Measurements from ENCODE around the gene LSM3.

Gene LSM3

DNA sequence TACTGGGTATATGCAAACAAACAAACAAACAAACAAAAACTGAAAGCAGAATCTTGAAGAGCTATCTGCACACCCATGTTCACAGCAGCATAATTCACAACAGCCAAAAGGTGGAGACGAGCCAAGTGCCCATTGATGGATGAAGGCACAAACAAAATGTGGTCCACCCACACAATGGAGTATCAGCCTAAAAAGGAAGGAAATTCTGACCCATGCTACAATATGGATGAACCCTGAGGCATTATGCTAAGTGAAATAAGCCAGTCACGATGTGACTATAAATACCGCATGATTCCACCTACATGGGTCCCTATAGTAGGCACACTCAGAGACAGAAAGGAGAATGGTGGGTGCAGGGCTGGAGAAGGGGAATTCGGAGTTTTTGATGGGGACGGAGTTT is 24.3 kb upstream of the LSM3 start:
- TF ChIP-seq, protein P1, sequence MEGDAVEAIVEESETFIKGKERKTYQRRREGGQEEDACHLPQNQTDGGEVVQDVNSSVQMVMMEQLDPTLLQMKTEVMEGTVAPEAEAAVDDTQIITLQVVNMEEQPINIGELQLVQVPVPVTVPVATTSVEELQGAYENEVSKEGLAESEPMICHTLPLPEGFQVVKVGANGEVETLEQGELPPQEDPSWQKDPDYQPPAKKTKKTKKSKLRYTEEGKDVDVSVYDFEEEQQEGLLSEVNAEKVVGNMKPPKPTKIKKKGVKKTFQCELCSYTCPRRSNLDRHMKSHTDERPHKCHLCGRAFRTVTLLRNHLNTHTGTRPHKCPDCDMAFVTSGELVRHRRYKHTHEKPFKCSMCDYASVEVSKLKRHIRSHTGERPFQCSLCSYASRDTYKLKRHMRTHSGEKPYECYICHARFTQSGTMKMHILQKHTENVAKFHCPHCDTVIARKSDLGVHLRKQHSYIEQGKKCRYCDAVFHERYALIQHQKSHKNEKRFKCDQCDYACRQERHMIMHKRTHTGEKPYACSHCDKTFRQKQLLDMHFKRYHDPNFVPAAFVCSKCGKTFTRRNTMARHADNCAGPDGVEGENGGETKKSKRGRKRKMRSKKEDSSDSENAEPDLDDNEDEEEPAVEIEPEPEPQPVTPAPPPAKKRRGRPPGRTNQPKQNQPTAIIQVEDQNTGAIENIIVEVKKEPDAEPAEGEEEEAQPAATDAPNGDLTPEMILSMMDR (IDR thresholded peaks at IDR 0.05), result no peak
- intact Hi-C loops (cut with DNase I; ENCODE audit: low total_unique reads), result no loop called here
- Histone ChIP-seq H3K4me1 (no peaks in the 10 kb centered on the region), H3K27ac (no peak overlapping the region), H3K27me3 (no peaks in the 10 kb centered on the region), H3K4me3 (no peak overlapping the region), H3K36me3 (peaks cover 64 to 92% (median 71%) of the 10 kb centered on the region in 3 donors), H3K9me3 (no peaks in the 10 kb centered on the region)
- DNase-seq, result no peak

DNA sequence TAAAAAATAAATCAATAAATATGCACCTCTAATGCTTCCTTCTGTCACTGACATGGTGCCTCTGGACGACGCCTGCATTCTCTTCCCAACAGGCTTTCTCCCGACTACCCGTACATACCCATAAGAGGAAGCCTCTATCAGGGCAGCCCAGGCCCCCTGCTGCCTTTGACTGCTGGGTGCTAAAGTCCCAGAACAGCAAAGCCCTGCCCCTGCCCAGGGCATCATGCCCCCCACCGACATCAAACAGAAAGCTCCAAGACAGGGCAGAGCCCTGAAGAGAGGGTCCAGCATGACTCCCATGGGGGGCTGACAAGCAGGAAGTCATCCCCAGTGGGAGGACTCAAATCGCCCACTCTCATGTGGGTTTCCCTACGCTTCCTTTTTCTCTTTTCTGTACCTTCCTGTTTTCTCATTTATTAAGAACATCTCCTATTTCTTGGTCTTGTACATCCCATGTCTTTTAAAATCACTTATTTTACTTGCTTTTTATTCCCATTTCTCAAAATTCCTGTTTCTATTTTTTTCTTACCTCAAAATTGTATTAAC is 23.6 kb upstream of the LSM3 start:
- no peak for DNase-seq
- TF ChIP-seq, protein P1 (IDR thresholded peaks at IDR 0.05), result no peak
- Histone ChIP-seq H3K36me3 (peaks cover 71 to 97% (median 78%) of the 10 kb centered on the region in 3 donors), H3K4me1 (no peaks in the 10 kb centered on the region), H3K27me3 (no peaks in the 10 kb centered on the region), H3K4me3 (no peak overlapping the region), H3K9me3 (no peaks in the 10 kb centered on the region), H3K27ac (no peak overlapping the region)
- intact Hi-C loops (cut with DNase I; ENCODE audit: low total_unique reads), result no loop called here

DNA sequence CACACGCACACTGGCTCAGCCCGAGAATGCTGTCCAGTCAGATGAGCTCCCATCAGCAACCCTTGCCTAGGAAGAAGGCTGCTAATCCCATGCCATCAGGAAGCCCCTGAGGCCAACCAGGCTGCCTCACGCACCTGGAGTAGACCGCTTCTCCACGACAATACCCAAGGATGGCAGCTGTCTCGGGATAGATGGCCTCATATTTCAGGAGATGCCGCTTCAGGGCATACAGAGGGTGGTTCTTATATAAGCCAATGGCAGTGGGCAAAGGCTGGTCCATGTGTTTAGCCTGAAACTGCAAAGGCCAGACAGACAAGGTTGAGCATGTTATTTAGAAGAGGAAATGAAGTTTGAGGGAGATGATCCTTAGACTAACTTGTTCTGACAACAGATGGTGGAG is 22.4 kb upstream of the LSM3 start:
- TF ChIP-seq, protein P1 (IDR thresholded peaks at IDR 0.05), result no peak
- intact Hi-C loops (cut with DNase I; ENCODE audit: low total_unique reads), result no loop called here
- H3K4me3 ChIP-seq, result no peak overlapping the region
- no peak overlapping the region for H3K27ac ChIP-seq
- no peaks in the 10 kb centered on the region for H3K4me1 ChIP-seq
- no peaks in the 10 kb centered on the region for H3K27me3 ChIP-seq
- H3K36me3 ChIP-seq, result peaks cover 83 to 98% (median 87%) of the 10 kb centered on the region in 3 donors
- H3K9me3 ChIP-seq, result peaks cover 0 to 2% (median 0%) of the 10 kb centered on the region in 3 donors
- no peak for DNase-seq

DNA sequence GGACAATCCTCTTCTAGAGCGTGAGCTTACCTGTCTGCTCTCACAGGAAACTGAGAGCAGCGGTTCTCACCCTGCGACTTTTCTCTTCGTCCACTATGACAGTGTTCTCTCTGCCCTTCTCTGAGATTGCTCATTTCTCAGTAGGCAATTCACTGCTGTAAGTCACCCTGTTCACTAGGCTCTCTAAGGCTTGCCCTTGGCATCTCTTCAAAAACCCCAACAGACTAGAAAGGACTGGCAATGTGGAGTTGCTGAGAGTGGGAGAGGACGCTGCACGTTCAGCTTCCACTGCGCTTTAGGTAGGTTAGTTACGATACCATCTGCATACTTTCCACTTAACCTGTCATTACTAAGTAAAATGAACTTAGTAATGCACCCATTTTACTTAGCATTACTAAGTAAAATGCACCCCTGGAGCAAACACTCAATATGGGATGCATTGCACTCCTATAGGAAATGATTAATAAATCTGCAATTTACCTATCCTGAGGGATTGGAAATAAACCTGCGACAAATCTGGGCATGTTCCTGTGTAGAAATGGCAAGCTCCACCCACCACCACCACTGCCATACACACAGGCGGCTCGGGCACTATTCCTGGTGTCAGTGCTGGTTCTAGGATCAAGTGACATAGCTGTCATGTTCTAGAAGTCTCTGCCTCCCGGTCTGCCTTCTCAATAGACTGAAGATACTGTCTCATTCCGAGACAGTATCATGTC is 21.6 kb upstream of the LSM3 start:
- H3K4me3 ChIP-seq, result no peak overlapping the region
- intact Hi-C loops (cut with DNase I; ENCODE audit: low total_unique reads), result no loop called here
- peaks cover 84 to 98% (median 93%) of the 10 kb centered on the region in 3 donors for H3K36me3 ChIP-seq
- peaks cover 0 to 9% (median 0%) of the 10 kb centered on the region in 3 donors for H3K9me3 ChIP-seq
- TF ChIP-seq, protein P1 (IDR thresholded peaks at IDR 0.05), result no peak
- no peaks in the 10 kb centered on the region for H3K4me1 ChIP-seq
- no peak overlapping the region for H3K27ac ChIP-seq
- no peak for DNase-seq
- H3K27me3 ChIP-seq, result no peaks in the 10 kb centered on the region

DNA sequence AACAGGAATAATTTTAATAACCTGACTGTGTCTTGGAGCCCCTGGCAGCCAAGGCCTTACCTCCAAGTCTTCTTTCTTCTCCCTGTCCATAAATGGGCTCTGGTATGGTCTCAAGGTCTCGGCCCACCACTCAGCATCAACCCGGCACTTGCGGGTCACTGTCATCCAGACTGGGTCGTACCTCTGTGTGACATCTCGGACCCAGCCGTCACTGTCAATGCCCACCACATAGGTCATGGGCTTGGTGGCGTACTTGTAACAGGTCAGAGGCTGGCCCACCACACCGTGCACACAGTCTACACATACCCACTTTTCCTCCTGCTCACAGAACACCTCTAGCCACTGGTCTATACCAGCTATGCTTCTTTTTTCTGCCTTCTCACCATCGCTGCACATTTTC is 20.7 kb upstream of the LSM3 start:
- H3K36me3 ChIP-seq, result peaks cover 88 to 98% (median 93%) of the 10 kb centered on the region in 3 donors
- H3K9me3 ChIP-seq, result peaks cover 0 to 11% (median 0%) of the 10 kb centered on the region in 3 donors
- TF ChIP-seq, protein P1 (IDR thresholded peaks at IDR 0.05), result no peak
- no peaks in the 10 kb centered on the region for H3K4me1 ChIP-seq
- intact Hi-C loops (cut with DNase I; ENCODE audit: low total_unique reads), result no loop called here
- no peak for DNase-seq
- H3K27me3 ChIP-seq, result no peaks in the 10 kb centered on the region
- H3K4me3 ChIP-seq, result no peak overlapping the region
- no peak overlapping the region for H3K27ac ChIP-seq
